T-helper 9 cell (primary cell): ENCODE measurements around the gene BBS2.

ENCODE experiments used
- DNase-seq: peaks from one replicate; pipeline ENCODE4 v3.0.0-alpha.2; 2020
- total RNA-seq, 2 donors: gene quantifications; one replicate each; lab custom pipeline; 2026; lab: John Stamatoyannopoulos, UW

Gene BBS2
- total RNA-seq, result 44.2 to 59.9 reads per million in 2 donors

- peak; percentile 84 for DNase-seq
Measured at GRCh38 chr16:56519459-56520250, at the start of gene BBS2. Gene BBS2 (minus strand): TSS chr16:56520024. CDS start chr16:56519862, 162 bp downstream.

- DNase-seq, result no peak
Measured at GRCh38 chr16:56564793-56565477, 45.1 kb upstream of the BBS2 start, which contains the start of gene MT4. Gene MT4 (plus strand): TSS chr16:56565073. CDS start chr16:56565129, 56 bp downstream.

GRCh38 chr16:56561126-56561525 is 41.3 kb upstream of the BBS2 start:
- no peak for DNase-seq

- DNase-seq, result no peak
Measured at GRCh38 chr16:56560447-56560846, 40.6 kb upstream of the BBS2 start.

GRCh38 chr16:56559109-56559508 is 39.3 kb upstream of the BBS2 start:
- no peak for DNase-seq

DNA sequence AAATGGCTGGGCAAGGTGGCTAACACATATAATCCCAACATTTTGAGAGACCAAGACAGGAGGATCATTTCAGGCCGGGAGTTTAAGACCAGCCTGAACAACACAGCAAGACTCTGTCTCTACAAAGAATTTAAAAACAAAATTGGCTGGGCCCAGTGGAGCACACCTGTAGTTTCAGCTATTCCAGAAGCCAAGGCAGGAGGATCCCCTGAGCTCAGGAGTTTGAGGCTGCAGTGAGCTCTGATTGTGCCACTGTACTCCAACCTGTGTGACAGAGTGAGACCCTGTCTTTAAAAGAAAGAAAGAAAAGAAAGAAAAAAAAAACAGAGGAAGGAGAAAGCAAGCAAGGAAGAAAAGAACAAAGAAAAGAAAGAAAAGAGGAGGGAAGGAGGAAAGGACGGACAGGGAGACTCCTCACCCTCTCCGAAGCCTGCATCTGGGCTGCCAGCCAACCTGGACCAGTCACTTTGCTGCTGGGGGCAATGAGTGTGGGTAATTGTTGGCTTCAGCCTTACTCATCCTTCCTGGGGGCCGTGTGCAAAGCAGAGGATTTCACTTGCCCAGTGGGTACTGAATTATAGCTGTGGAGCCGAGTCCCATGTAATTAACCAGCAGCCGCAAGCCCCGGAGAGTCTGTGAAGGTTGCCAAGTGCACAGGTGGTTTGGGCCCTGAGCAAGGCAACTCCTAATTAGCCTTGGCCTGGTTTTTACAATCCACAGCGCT is 38.4 kb upstream of the BBS2 start:
- no peak for DNase-seq

DNA sequence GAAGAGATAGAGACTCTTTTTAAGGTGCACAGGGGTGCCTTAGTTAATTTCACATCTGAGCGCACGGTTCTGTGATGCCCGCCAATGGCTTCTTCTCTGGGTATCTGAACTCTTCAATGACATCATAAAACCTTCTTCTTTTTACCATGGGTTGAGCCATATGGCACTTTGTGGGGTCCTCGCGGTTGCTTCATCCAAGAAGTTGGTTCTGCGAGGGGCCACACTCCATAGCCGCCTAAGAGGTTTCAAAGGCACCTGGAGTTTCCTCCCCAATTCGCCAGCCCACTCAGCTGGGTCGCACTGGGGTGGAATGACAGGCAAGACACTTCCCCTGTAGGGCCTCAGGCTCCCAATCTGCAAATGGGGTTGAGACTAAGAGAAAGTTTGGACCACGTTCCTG is 34.6 kb upstream of the BBS2 start:
- DNase-seq, result no peak

- DNase-seq, result no peak
Measured at GRCh38 chr16:56551796-56552738, 32.2 kb upstream of the BBS2 start.

- no peak for DNase-seq
Measured at GRCh38 chr16:56549744-56550385, 30.0 kb upstream of the BBS2 start.

GRCh38 chr16:56549161-56549560 is 29.3 kb upstream of the BBS2 start:
- no peak for DNase-seq

- DNase-seq, result no peak
Measured at GRCh38 chr16:56547949-56548567, 28.2 kb upstream of the BBS2 start.

DNA sequence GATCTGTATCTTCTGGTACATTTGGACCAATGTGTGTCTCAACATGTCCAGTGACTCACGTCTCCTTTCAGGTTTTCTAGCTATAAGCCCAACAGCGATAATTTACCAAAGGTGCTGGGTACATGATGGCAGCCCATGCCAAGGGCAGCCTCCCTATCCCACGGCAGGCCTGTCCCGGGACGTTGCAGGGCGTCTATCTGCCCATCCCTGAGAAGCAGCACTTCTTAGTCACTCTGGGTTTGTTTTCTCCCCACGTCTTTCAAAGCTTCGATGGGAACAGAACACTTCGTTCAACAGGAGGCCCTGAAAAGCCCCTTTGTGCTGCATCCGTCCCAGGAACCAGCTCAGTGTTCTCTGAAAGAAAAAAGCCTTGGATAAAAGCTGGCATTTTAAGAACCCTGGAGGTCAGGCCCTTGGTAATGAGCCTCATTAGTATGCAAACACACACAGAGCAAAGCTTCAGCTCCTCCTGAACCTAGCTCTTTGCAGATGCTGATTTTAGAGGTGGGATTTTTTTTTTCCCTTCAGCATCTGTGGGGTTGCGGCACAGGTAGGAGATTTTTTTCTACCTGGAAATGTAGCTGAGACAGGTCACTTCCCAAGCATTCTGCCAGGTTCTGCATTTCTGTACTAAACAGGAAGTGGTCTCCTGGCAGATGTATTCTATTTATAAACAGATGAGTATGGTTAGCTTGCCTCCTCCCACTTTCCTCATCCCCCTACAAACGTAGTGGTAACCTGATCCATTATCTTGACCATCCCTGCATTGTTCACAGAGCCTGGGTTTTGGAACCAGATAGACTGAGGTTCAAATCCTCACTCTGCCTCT is 27.5 kb upstream of the BBS2 start:
- DNase-seq, result no peak

GRCh38 chr16:56542039-56542438 is 22.2 kb upstream of the BBS2 start:
- no peak for DNase-seq

DNA sequence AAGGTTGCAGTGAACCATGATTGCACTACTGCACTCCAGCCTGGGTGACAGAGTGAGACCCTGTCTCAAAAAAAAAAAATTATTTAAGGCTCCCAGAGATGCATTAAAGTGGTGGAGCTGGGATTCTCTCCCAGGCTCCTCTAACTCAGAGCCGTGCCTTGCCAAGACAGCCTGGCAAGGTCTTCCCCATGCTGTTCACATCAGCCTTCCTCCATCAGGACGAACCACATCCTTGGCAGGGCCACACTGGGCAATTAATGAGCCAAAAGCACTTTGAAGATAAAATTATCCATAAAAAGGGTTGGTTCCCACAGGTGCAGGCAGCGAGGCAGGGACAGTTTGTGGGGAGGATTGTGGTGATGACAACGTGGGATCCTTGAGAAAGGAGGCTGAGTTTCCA is 19.8 kb upstream of the BBS2 start:
- no peak for DNase-seq

DNA sequence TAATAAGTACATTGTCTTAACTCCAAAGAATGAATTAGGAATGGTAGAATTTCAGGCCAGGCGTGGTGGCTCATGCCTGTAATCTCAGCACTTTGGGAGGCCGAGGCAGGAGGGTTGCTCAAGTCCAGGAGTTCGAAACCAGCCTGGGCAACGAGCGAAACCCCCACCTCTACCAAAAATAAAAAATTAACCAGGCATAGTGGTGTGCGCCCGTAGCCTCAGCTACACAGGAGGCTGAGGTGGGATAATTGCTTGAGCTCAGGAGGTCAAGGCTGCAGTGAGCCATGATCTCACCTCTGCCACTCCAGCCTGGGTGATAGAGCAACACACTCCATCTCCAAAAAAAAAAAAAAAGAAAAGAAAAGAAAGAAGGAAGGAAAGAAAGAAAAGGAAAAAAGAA is 18.5 kb upstream of the BBS2 start:
- DNase-seq, result no peak

DNA sequence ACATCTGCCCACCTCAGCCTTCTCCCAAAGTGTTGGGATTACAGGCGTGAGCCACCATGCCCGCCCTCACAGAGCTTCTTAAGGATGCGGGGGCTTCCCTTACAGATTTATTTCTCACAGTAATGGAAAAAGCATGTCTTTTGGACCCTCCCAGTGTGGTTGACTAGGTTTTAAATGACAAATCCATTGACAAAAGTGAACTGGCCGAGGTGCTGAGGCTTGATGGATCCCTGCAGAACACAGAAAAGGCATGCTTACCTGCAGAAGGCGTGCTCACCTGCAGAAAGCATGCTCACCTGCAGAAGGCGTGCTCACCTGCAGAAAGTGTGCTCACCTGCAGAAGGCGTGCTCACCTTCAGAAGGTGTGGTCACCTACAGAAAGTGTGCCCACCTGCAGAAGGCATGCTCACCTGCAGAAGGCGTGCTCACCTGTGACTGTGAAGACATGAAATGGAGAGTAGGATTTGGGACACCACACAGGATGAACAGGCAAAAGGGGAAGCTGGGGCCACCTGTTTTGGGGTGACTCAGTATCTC is 15.1 kb upstream of the BBS2 start:
- no peak for DNase-seq

GRCh38 chr16:56532714-56533113 is 12.9 kb upstream of the BBS2 start:
- no peak for DNase-seq

GRCh38 chr16:56530872-56531271 is 11.0 kb upstream of the BBS2 start:
- DNase-seq, result no peak

DNA sequence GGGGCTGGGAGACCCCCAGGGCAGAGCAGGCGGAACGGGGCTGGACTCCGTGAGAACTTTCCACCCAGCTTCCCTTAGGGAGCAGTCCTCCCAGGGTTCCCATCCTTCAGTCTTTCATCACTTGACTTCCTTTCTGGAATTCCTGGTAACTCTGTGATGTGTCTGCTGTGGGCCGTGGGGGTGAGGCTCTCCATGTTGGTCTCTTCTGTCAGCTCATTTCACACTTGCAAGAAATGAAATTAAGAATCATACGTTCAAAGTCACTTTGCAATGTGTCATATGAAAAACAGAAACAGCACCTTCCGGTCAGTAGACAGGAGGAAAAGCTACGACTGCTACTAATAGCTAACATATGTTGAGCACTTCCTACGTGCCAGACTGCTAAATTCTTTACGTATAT is 5.4 kb upstream of the BBS2 start:
- no peak for DNase-seq

DNA sequence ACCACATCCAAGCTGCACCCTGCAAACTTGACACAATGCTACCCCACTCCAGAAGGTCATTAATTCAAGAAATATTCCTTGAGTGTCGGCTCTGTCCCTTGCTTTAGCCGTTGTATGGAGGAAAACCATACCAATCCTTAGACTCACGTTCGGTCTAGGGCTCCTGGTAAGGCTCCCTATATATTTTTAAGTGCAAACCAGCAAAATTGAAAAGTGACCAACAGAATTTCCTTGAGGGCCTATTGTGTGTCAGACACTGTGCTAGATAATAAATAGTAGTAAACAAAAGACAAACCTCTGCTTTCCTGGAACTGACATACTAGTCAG is 390 bp upstream of the BBS2 start:
- no peak for DNase-seq
